GM06990 (cell line): Measurements from ENCODE around the gene CEP126.
A peak's percentile ranks its signal among the peaks of the same experiment; 100 is the strongest.

Experiments used
- DNase-seq: peaks from one replicate; pipeline ENCODE4 v3.0.0-alpha.2; 2011; ENCODE audit not compliant: insufficient read length; ENCODE audit errors: extremely low read depth
- H3K27me3 ChIP-seq: replicated peaks from 2 replicates; pipeline ENCODE4 v1.6.0; 2011; ENCODE audit warnings: low read length; ENCODE audit not compliant: control insufficient read depth, insufficient read depth
- H3K36me3 ChIP-seq: 2 replicates; pipeline ENCODE4 v1.5.1; 2011; ENCODE audit warnings: low read length; ENCODE audit not compliant: control insufficient read depth, insufficient read depth
- H3K4me3 ChIP-seq: replicated peaks from 2 replicates; pipeline ENCODE4 v1.5.1; 2011; ENCODE audit warnings: low read depth, mild to moderate bottlenecking, control low read depth, low read length
- TF ChIP-seq, protein P1 (sequence below): IDR thresholded peaks from 2 replicates; pipeline ENCODE4 v1.5.1; 2011; ENCODE audit warnings: low read length, control low read depth, mild to moderate bottlenecking, inconsistent platforms; ENCODE audit not compliant: insufficient read depth, poor library complexity, severe bottlenecking

Gene CEP126

DNA sequence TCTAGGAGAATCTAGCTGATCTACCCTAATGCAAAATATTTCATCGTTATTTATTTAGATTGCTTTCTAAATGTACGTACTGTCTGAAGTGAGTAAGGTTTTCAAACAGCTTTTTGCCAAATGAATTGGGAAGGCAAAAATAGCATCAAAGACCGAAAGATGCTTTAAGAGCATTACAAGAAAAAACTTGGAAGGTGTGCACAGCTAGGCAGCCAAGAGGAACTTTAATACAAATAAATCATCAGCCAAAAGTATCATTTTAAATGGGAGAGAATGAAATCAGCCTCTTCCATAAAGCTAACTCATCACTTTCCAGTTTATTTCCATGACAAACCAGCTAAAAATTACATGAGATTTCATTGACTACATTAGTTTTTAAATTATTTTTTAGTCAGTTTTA is 102.2 kb downstream of the CEP126 start:
- TF ChIP-seq, protein P1, sequence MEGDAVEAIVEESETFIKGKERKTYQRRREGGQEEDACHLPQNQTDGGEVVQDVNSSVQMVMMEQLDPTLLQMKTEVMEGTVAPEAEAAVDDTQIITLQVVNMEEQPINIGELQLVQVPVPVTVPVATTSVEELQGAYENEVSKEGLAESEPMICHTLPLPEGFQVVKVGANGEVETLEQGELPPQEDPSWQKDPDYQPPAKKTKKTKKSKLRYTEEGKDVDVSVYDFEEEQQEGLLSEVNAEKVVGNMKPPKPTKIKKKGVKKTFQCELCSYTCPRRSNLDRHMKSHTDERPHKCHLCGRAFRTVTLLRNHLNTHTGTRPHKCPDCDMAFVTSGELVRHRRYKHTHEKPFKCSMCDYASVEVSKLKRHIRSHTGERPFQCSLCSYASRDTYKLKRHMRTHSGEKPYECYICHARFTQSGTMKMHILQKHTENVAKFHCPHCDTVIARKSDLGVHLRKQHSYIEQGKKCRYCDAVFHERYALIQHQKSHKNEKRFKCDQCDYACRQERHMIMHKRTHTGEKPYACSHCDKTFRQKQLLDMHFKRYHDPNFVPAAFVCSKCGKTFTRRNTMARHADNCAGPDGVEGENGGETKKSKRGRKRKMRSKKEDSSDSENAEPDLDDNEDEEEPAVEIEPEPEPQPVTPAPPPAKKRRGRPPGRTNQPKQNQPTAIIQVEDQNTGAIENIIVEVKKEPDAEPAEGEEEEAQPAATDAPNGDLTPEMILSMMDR = no peak
- Histone ChIP-seq H3K4me3 (no peak overlapping the region), H3K36me3 (no peaks in the 10 kb centered on the region), H3K27me3 (no peaks in the 10 kb centered on the region)
- no peak for DNase-seq

DNA sequence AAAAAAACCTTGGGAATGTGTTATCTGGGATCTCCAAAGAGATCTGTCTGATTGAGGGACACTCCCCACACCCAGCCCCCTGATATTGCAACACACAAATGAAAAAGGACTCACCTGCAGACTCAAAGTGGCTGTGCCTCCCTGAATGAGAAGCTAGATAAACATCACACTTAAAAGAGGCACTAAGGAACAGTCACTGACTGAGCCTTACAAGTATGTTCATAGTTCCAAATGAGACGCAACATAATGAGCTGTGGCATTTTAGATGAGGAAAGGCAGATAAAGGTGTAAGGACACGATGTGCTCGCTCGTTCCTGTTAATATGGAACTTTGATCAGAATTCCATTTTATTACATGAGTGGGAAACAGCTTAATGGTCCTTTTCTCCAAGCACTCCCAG is 111.4 kb downstream of the CEP126 start:
- no peak overlapping the region for H3K4me3 ChIP-seq
- DNase-seq = no peak
- H3K27me3 ChIP-seq = no peaks in the 10 kb centered on the region; the same call in 1 of the 2 replicates
- TF ChIP-seq, protein P1 = no peak
- no peaks in the 10 kb centered on the region for H3K36me3 ChIP-seq

DNA sequence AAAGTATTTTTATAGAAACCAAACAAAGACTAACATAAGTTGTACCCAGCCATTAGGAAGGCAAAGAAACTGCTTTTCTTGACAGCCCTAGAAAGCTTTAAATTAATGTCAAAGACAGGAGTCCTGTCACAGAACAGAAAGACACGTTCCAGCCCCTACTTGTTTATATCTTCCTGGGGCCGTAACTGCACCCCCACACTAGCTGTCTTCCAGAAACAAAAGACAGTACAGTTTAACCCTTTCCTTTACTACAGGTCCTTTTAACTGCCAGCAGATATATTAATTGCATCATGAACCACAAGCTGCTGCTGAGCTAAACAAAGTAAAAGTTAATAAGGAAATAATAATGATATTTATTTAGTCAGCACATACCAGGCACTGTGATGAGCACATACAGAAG is 112.1 kb downstream of the CEP126 start:
- H3K36me3 ChIP-seq = no peaks in the 10 kb centered on the region
- TF ChIP-seq, protein P1 = no peak
- no peak for DNase-seq
- H3K27me3 ChIP-seq = no peaks in the 10 kb centered on the region; the same call in 1 of the 2 replicates
- no peak overlapping the region for H3K4me3 ChIP-seq

DNA sequence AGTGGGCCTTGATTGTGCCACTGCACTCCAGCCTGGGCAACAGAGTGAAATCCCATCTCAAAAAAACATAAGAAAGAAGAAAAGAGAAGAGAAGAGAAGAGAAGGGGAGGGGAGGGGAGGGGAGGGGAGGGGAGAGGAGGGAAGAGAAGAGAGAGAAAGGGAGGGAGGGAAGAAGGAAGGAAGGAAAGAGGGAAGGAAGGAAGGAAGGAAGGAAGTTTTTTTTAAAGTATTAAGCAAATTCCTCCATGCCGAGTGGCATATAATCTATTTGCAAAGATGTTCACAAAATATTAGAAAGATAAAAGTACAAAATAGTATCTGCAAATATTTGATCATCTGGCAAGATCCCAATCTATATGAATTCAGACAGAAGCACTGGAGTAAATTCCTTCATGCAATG is 121.9 kb downstream of the CEP126 start:
- TF ChIP-seq, protein P1 = no peak
- DNase-seq = no peak
- Histone ChIP-seq H3K4me3 (no peak overlapping the region), H3K27me3 (no peaks in the 10 kb centered on the region), H3K36me3 (no peaks in the 10 kb centered on the region)

DNA sequence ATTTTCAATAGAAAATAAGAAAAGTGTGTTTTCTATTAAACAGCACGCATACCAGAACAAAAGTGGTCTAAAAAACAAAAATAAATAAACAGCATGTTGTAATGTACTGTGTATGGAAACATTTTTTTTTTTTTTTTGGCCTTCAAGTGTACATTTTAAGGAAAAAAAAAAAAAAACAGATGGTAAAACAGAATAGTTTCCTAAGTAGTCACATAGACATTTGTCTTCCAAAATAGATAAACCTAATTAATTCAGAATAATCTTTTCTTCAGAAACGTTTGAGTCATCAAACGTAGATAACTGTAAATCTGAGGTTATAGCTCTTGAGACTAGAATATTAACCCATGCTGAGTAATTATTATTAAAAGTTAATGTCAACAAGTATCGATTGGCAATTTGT is 132.0 kb downstream of the CEP126 start:
- no peak for DNase-seq
- Histone ChIP-seq H3K27me3 (no peaks in the 10 kb centered on the region), H3K36me3 (no peaks in the 10 kb centered on the region), H3K4me3 (no peak overlapping the region)
- TF ChIP-seq, protein P1 = no peak

DNA sequence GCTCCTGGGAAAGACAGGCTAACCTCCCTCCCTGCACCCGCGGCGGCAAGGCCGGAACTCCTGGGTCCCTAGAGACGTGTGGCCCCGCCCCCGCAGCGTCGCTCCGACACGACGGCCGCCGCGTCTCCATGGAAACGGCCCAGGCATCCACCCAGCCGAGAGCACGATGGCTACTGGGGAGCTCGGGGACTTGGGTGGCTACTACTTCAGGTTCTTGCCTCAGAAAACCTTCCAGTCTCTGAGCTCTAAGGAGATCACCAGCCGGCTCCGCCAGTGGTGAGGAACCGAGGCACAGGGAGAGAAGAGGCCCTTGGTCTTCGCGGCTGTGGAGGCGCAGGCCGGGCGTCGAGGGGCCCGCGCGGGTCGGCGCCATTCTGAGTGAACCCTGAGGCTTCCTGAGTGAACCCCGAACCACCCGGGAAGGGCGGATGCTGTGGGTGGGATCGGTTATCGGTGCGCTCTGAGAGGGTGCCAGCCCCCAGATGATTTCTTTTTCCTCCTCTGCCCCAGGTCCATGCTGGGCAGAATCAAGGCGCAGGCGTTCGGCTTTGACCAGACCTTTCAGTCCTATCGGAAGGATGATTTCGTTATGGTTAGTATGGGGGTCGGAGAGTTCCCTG is 132.6 kb downstream of the CEP126 start, which contains the start of gene CFAP300:
Gene CFAP300 (plus strand): TSS at position 133 of the 620 bp plus-strand sequence. CDS start 34 bp downstream, at position 167.
- H3K4me3 ChIP-seq = no peak within 1 kb of the TSS
- peak; percentile 45 for DNase-seq
- H3K27me3 ChIP-seq = no peaks in the 10 kb centered on the region
- TF ChIP-seq, protein P1 = no peak
- H3K36me3 ChIP-seq = no peaks in the 10 kb centered on the region
